A549 (cell line): Measurements from ENCODE around the gene JHY. TPM values are rescaled to one million over a fixed set of nuclear protein-coding genes. Genes with fewer than 3 reads are reported as not detected.

Source experiments
- ATAC-seq, 2 experiments: fragments of 200-7000 bp in 1 of 2; fragments of >200 bp in 1 of 2; cut with Nextera tagmentation in 1 of 2; cut with Tn5 transposase in 1 of 2; 3 replicates each; pipeline versions ENCODE4 v1.8.0 to v1.9.1; 2018 to 2020; ENCODE audit warnings: mild to moderate bottlenecking in 1 of 2, moderate library complexity in 1 of 2
- CTCF ChIA-PET: fragments of 300-600 bp; sonication (Branson Sonifier 250); formaldehyde crosslinking; extraction: SDS; loops from one replicate; lab custom pipeline; 2021; ENCODE audit warnings: antibody characterized with exemption, inconsistent platforms; lab: Yijun Ruan, JAX
- POLR2A ChIA-PET: fragments of 350-600 bp; formaldehyde crosslinking; extraction: SDS; loops from one replicate; lab custom pipeline; 2021; ENCODE audit warnings: antibody characterized with exemption, inconsistent platforms; lab: Yijun Ruan, JAX
- DNase-seq, 2 experiments: peaks; one replicate each; pipeline versions ENCODE4 v3.0.0 to v3.0.0-alpha.2; 2011 to 2016; ENCODE audit warnings: low read depth in 1 of 2, low spot score in 1 of 2
- FAIRE-seq: peaks from 2 replicates; lab custom pipeline; 2011; peaks lifted over from hg19 to GRCh38; lab: Jason Lieb, UNC
- H3K27ac ChIP-seq, 2 experiments: fragments of >200 bp; sonication (Bioruptor Twin); formaldehyde crosslinking; 3 replicates each; pipeline ENCODE4 v1.5.1; 2016 to 2017
- H3K4me1 ChIP-seq: fragments of >200 bp; sonication (Bioruptor Twin); formaldehyde crosslinking; 3 replicates; pipeline ENCODE4 v1.6.1; 2016
- H3K4me2 ChIP-seq: fragments of >200 bp; sonication (Bioruptor Twin); formaldehyde crosslinking; 3 replicates; pipeline ENCODE4 v1.6.1; 2016
- H3K4me3 ChIP-seq: fragments of >200 bp; sonication (Bioruptor Twin); formaldehyde crosslinking; 3 replicates; pipeline ENCODE4 v1.5.1; 2016
- H3K9me3 ChIP-seq: fragments of >200 bp; sonication (Bioruptor Twin); formaldehyde crosslinking; 3 replicates; pipeline ENCODE4 v1.6.1; 2016
- BCL3 ChIP-seq: fragments of >200 bp; sonication (Bioruptor Twin); formaldehyde crosslinking; IDR thresholded peaks from 3 replicates; pipeline ENCODE4 v1.6.1; 2016
- BHLHE40 ChIP-seq: IDR thresholded peaks from 2 replicates; pipeline ENCODE4 v1.6.1; 2012; ENCODE audit warnings: low read depth, low read length, inconsistent platforms
- EHF ChIP-seq: fragments of 250-450 bp; sonication (Bioruptor Pico); IDR thresholded peaks from 2 replicates; pipeline ENCODE4 v1.5.0; 2020; ENCODE audit warnings: mild to moderate bottlenecking
- EHMT2 ChIP-seq: fragments of 200-600 bp; sonication (generic); IDR thresholded peaks from 2 replicates; pipeline ENCODE4 v1.6.1; 2016; ENCODE audit warnings: antibody characterized with exemption, low read depth, mild to moderate bottlenecking, moderate library complexity
- FOSB ChIP-seq: fragments of 250-450 bp; sonication (Bioruptor Pico); IDR thresholded peaks from 2 replicates; pipeline ENCODE4 v1.5.0; 2020; ENCODE audit warnings: mild to moderate bottlenecking, moderate library complexity
- FOXS1 ChIP-seq: fragments of 250-450 bp; sonication (Bioruptor Pico); IDR thresholded peaks from 2 replicates; pipeline ENCODE4 v1.5.0; 2020; ENCODE audit warnings: mild to moderate bottlenecking, moderate library complexity
- HES2 ChIP-seq: fragments of >200 bp; sonication (Bioruptor Twin); formaldehyde crosslinking; IDR thresholded peaks from 2 replicates; pipeline ENCODE4 v1.6.1; 2016
- HMGXB4 ChIP-seq: fragments of 250-450 bp; sonication (Bioruptor Pico); IDR thresholded peaks from 2 replicates; pipeline ENCODE4 v1.5.0; 2021; ENCODE audit warnings: mild to moderate bottlenecking, moderate library complexity, borderline replicate concordance
- HOXA7 ChIP-seq: fragments of 250-450 bp; sonication (Bioruptor Pico); IDR thresholded peaks from 2 replicates; pipeline ENCODE4 v1.5.0; 2020; ENCODE audit warnings: mild to moderate bottlenecking, moderate library complexity
- HOXB13 ChIP-seq: fragments of 250-450 bp; sonication (Bioruptor Pico); IDR thresholded peaks from 2 replicates; pipeline ENCODE4 v1.5.0; 2020; ENCODE audit warnings: low read depth, mild to moderate bottlenecking, moderate library complexity
- JUN ChIP-seq, 2 experiments: fragments of >200 bp; sonication (Bioruptor Twin); formaldehyde crosslinking; IDR thresholded peaks; 2 replicates in 1 of 2; 3 replicates in 1 of 2; pipeline ENCODE4 v1.6.1; 2016 to 2017
- MAZ ChIP-seq: fragments of 150-350 bp; IDR thresholded peaks from 2 replicates; pipeline ENCODE4 v1.6.1; 2014; ENCODE audit warnings: antibody characterized with exemption, low read depth, low read length, borderline replicate concordance
- PHF8 ChIP-seq: fragments of 200-600 bp; sonication (generic); IDR thresholded peaks from 2 replicates; pipeline ENCODE4 v1.6.1; 2016; ENCODE audit warnings: low read depth, mild to moderate bottlenecking, antibody characterized with exemption, moderate library complexity, borderline replicate concordance
- POLR2A ChIP-seq: IDR thresholded peaks from 2 replicates; pipeline ENCODE4 v1.6.1; 2012; ENCODE audit warnings: mild to moderate bottlenecking, low read length
- RARB ChIP-seq: fragments of 250-450 bp; sonication (Bioruptor Pico); IDR thresholded peaks from 2 replicates; pipeline ENCODE4 v1.8.0; 2021; ENCODE audit warnings: mild to moderate bottlenecking, moderate library complexity
- SMC3 ChIP-seq: fragments of >200 bp; sonication (Bioruptor Twin); formaldehyde crosslinking; IDR thresholded peaks from 3 replicates; pipeline ENCODE4 v1.6.1; 2018; ENCODE audit warnings: inconsistent platforms
- SREBF2 ChIP-seq: fragments of 450-650 bp; IDR thresholded peaks from 2 replicates; pipeline ENCODE4 v1.6.1; 2014; ENCODE audit warnings: mild to moderate bottlenecking, moderate library complexity
- ZNF302 ChIP-seq: fragments of 250-450 bp; sonication (Bioruptor Pico); IDR thresholded peaks from 2 replicates; pipeline ENCODE4 v1.9.0; 2021; ENCODE audit warnings: inconsistent platforms, mild to moderate bottlenecking, moderate library complexity
- WGBS: methylation state at CpG from one replicate; pipeline ENCODE4 v1.1.6; 2017; ENCODE audit errors: missing lambda C conversion rate; 5-methylcytosine and 5-hydroxymethylcytosine counted together
- polyA plus RNA-seq, 4 experiments: library from polyadenylated mRNA; depleted of rRNA in 3 of 4; stranded (reverse); fragments of >200 nt; fragmentation: RNase III in 1 of 4; extraction: RNeasy Plus Mini Kit Qiagen cat#74134 plus additional on column Dnase treatment in 1 of 4; gene quantifications; 2 replicates in 3 of 4; 3 replicates in 1 of 4; pipeline ENCODE4 v1.2.3, GENCODE V29; 2011 to 2017
- TF ChIP-seq, protein P1 (sequence below): fragments of 150-350 bp; IDR thresholded peaks from 2 replicates; pipeline ENCODE4 v1.6.1; 2014; ENCODE audit warnings: low read depth, mild to moderate bottlenecking, low read length
- TF ChIP-seq, protein P2 (sequence below): fragments of >200 bp; sonication (Bioruptor Twin); formaldehyde crosslinking; IDR thresholded peaks from 3 replicates; pipeline ENCODE4 v1.5.1; 2016
- TF ChIP-seq, protein P3 (sequence below): IDR thresholded peaks from 2 replicates; pipeline ENCODE4 v1.6.1; 2012; ENCODE audit warnings: low read depth, borderline replicate concordance

JHY gene
- polyA plus RNA-seq, 2 of the 4 experiments (the other 2 are of a cell fraction), result 3.4 to 6.9 TPM

DNA sequence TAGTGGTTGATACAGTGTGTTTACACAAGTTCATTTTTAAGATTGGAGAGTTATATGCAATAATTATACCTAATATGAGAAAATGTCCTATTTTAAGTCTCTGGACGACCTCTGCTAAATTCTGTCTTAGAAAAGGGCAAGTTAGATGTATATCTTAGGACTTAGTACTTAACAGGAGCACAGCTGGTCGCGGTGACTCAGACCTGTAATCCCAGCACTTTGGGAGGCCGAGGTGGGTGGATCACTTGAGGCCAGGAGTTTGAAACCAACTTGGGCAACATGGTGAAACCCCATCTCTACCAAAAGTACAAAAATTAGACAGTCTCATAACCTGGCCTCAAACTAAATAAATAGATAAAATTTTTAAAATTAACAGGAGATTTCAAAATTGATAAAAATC is 71.9 kb downstream of the JHY start:
- no peak overlapping the region for H3K4me3 ChIP-seq
- no peak overlapping the region for H3K27ac ChIP-seq
- no peak overlapping the region for H3K4me2 ChIP-seq
- ATAC-seq, result no peak
- H3K9me3 ChIP-seq, result no peaks in the 10 kb centered on the region
- CTCF ChIA-PET, result no interaction called here
- no peak for FAIRE-seq
- TF ChIP-seq, protein P1, sequence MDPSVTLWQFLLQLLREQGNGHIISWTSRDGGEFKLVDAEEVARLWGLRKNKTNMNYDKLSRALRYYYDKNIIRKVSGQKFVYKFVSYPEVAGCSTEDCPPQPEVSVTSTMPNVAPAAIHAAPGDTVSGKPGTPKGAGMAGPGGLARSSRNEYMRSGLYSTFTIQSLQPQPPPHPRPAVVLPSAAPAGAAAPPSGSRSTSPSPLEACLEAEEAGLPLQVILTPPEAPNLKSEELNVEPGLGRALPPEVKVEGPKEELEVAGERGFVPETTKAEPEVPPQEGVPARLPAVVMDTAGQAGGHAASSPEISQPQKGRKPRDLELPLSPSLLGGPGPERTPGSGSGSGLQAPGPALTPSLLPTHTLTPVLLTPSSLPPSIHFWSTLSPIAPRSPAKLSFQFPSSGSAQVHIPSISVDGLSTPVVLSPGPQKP, result no peak
- TF ChIP-seq, protein P2, sequence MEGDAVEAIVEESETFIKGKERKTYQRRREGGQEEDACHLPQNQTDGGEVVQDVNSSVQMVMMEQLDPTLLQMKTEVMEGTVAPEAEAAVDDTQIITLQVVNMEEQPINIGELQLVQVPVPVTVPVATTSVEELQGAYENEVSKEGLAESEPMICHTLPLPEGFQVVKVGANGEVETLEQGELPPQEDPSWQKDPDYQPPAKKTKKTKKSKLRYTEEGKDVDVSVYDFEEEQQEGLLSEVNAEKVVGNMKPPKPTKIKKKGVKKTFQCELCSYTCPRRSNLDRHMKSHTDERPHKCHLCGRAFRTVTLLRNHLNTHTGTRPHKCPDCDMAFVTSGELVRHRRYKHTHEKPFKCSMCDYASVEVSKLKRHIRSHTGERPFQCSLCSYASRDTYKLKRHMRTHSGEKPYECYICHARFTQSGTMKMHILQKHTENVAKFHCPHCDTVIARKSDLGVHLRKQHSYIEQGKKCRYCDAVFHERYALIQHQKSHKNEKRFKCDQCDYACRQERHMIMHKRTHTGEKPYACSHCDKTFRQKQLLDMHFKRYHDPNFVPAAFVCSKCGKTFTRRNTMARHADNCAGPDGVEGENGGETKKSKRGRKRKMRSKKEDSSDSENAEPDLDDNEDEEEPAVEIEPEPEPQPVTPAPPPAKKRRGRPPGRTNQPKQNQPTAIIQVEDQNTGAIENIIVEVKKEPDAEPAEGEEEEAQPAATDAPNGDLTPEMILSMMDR, result no peak
- TF ChIP-seq EHF (no peak), BHLHE40 (no peak), HMGXB4 (CRISPR knock-in tag) (no peak), SMC3 (no peak), FOXS1 (CRISPR knock-in tag) (no peak), POLR2A (no peak), FOSB (CRISPR knock-in tag) (no peak), ZNF302 (CRISPR knock-in tag) (no peak), RARB (CRISPR knock-in tag) (no peak), HOXB13 (CRISPR knock-in tag) (no peak), HOXA7 (CRISPR knock-in tag) (no peak)
- TF ChIP-seq, protein P3, sequence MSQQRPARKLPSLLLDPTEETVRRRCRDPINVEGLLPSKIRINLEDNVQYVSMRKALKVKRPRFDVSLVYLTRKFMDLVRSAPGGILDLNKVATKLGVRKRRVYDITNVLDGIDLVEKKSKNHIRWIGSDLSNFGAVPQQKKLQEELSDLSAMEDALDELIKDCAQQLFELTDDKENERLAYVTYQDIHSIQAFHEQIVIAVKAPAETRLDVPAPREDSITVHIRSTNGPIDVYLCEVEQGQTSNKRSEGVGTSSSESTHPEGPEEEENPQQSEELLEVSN, result no peak
- TF ChIP-seq, all 56 proteins: peak for 0
- POLR2A ChIA-PET, result no interaction called here
- H3K4me1 ChIP-seq, result no peaks in the 10 kb centered on the region
- 67% methylated on average over 4 of the region's 4 CpGs for WGBS
- DNase-seq, result no peak

- ChIA-PET CTCF (interaction anchor here (1.0 kb wide), 1 partner anchor 100 kb away, joined by 3 read pairs; no protein-coding TSS in a partner anchor), POLR2A (no interaction called here)
- Histone ChIP-seq H3K4me2 (no peak overlapping the region), H3K9me3 (no peaks in the 10 kb centered on the region), H3K4me3 (no peak overlapping the region), H3K27ac (no peak overlapping the region), H3K4me1 (no peaks in the 10 kb centered on the region)
- DNase-seq (no peak), ATAC-seq (no peak), FAIRE-seq (no peak)
- WGBS, result 37% methylated on average over 4 of the region's 4 CpGs
- TF ChIP-seq HOXB13 (CRISPR knock-in tag) (no peak), BHLHE40 (no peak), MAZ (no peak), JUN (IDR thresholded peaks at IDR 0.05) (no peak), BCL3 (no peak), EHMT2 (no peak), PHF8 (no peak), HES2 (no peak), SREBF2 (no peak)
Observed at GRCh38 chr11:122963961-122964360, 81.4 kb downstream of the JHY start.
